GM18505 (cell line): ENCODE results near the gene S1PR3.
"Not testable (repeated sequence)": the region's sequence is repeated elsewhere in the genome, so short reads cannot be mapped to it uniquely, and the experiment has no call there.

Source experiments
- ATAC-seq: cut with Tn5 transposase; IDR thresholded peaks from one replicate; pipeline ENCODE4 v1.9.1; 2021; ENCODE audit not compliant: unreplicated experiment
- POLR2A ChIP-seq: IDR thresholded peaks from 4 replicates; pipeline ENCODE4 v1.6.1; 2011; ENCODE audit warnings: borderline replicate concordance; ENCODE audit not compliant: insufficient read depth, insufficient read length; ENCODE audit errors: extremely low read depth

Gene S1PR3

GRCh38 chr9:88991066-88992034, at the start of gene S1PR3:
Gene S1PR3 (plus strand): TSS chr9:88991468. CDS start chr9:89001201, 9,733 bp downstream.
- no peak for ATAC-seq
- TF ChIP-seq POLR2A, result no peak

DNA sequence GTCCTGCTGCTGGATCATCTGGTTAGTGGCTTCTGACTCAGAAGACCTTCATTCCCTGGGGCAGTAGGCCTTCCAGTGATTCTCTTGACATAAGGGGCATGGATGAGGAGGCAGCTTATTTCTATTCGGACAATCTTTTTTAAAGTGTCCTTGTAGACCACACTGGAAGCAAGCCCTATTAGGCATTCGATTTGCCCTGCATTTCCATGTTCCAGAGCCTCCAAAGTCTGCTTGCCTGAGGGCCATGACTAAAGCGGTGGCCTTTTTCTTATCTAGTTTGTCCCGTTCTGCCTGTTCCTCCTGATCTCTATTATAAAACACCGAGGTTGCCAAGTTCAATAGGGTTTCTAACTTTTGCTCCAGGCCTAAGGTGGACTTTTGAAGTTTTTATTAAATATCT, 49.7 kb upstream of the S1PR3 start:
- not testable (repeated sequence) for ATAC-seq

- ATAC-seq, result no peak
- TF ChIP-seq POLR2A, result no peak
Measured at GRCh38 chr9:88942411-88942810, 48.9 kb upstream of the S1PR3 start.

- no peak for ATAC-seq
- TF ChIP-seq POLR2A, result no peak
Measured at GRCh38 chr9:88945636-88946333, 45.5 kb upstream of the S1PR3 start.

DNA sequence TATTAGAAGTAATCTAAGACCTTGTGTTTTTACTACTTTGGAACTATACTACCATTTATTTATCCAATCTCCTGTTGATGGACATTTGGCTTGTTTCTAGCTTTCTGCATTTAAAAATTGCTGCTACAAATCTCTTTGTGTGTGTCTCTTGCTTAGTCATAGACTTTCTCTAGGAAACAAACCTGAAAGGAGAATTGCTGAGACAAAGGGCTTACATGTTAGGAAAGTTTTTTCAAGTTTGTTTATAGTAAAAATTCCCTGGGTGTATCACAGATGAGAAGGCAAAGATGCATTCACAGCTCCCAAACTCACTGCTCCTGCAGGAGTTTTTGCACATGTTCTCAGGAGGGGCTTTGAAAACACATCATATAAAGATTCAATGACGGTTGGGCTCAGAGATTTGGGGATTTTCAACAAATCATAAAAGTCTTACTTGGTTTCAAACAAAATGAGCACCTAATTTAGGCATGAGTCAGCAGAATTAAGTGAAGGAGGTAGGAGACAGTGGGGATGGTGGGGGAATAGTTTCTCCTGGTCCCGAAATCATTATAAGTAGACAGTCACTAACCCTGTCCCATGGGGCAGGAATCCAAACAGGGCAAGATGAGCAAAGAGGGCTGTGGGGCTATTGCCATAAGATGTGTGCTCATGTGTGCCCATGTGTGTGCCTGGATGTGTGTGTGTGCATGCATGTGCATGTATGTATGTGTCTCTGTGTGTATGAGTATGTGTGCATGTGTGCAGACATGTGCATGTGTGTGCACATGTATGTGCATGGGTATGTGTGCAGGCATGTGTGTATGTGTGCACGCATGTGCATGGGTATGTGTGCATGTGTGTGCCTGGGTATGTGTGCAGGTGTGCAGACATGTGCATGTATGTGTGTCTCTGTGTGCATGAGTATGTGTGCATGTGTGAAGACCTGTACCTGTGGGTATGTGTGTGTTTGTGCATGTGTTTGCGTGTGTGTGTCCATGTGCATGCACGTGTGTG, 43.4 kb upstream of the S1PR3 start:
- no peak for TF ChIP-seq POLR2A
- ATAC-seq, result no peak

- no peak for TF ChIP-seq POLR2A
- ATAC-seq, result no peak
Measured at GRCh38 chr9:88949425-88949824, 41.8 kb upstream of the S1PR3 start.

- TF ChIP-seq POLR2A, result no peak
Measured at GRCh38 chr9:88949961-88950340, 41.3 kb upstream of the S1PR3 start.

DNA sequence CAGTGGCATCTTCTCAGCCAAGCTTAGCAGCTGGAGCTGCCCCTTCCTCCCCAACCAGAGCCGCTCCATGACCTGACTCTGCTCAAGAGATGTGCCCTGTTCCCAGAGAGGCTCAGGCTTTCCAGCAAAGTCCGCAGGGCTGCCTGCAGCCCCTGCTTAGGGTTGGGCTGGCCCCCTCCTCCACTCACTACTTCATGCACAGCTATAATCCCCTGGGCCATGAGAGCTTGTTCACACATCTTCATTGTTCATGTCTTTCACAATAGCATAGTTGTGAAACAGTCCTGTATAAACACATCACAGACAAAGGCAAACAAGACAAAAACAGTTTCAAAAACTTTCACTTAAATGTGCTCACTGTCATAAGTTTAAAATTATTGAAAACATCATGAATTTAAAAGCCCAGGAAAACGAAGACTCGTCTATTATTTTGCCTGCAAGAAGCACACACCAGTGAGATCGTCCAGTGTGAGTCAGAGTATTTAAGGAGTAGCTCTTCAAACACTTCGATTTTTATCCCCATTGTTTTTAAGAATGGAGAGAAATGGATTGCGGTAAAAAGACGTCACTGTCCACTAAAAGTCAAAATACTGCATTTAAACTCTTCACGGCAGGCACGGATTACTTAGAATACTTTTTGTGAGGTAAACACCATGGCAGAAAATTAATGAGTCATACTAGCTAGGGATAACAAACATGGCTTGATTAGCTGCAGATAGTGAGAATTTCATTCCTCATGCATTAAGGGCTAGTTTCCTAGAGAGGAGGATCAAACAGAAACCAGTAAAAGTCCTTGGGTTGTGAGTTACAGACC, 40.7 kb upstream of the S1PR3 start:
- TF ChIP-seq POLR2A, result no peak
- ATAC-seq, result no peak

More at GRCh38 chr9:88949961-88950340, 41.3 kb upstream of the S1PR3 start:
- ATAC-seq, result no peak

GRCh38 chr9:88951155-88951542, 40.1 kb upstream of the S1PR3 start:
- TF ChIP-seq POLR2A, result no peak
- no peak for ATAC-seq

DNA sequence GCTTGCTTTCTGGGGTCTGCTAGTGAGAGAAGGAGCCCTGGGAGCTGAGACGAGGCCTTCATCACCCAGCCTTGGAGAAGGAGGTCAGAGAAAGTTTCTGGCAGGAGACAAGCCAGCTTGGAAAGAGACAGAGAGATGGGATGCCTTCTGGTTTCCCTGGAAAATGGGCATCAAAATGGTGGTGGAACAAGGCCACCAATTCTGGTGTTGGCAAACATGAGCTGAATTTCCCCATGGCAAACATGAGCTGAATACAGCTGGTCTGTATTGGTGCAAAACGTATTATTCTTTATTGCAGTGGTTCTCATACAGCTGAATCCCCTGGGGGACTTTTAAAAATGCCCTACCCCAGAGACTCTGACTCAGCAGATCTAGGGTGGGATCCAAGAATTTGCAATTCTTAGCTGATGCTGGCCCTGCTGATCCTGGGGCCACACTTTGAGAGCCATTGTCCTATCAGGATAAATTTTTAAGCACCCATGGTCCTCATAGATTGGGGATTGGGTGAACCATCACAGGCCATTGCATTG, 39.1 kb upstream of the S1PR3 start:
- ATAC-seq, result no peak
- TF ChIP-seq POLR2A, result no peak

- no peak for TF ChIP-seq POLR2A
- no peak for ATAC-seq
Measured at GRCh38 chr9:88952976-88953375, 38.3 kb upstream of the S1PR3 start.

- TF ChIP-seq POLR2A, result no peak
- no peak for ATAC-seq
Measured at GRCh38 chr9:88953381-88954029, 37.8 kb upstream of the S1PR3 start.

GRCh38 chr9:88954066-88954465, 37.2 kb upstream of the S1PR3 start:
- TF ChIP-seq POLR2A, result no peak
- ATAC-seq, result no peak
